Right ventricle myocardium inferior (tissue), 1 donor: ENCODE results near the gene CLMN. TPM values are rescaled to one million over a fixed set of nuclear protein-coding genes. Genes with fewer than 3 reads are reported as not detected.

Experiments
- ATAC-seq: fragments of 200-7000 bp; cut with Tn5 transposase; one replicate; pipeline ENCODE4 v1.9.1; 2020; ENCODE audit warnings: mild to moderate bottlenecking, moderate library complexity
- DNase-seq: peaks from one replicate; pipeline ENCODE4 v3.0.0; 2021; ENCODE audit errors: missing footprints
- intact Hi-C: fragments of 100-400 bp; cut with DNase I; formaldehyde crosslinking; loops from one replicate; pipeline ENCODE4 v1.11.0; 2022
- total RNA-seq: library from RNA; stranded (reverse); fragmentation: NEBNext Ultra II Directional; extraction: Animal tissue kit (Norgen Biotek cat#: 25700); gene quantifications from one replicate; pipeline ENCODE4 v1.2.1, GENCODE V29; 2021
- donor health status: DM: no; HTN: yes; CAD: no; lungs with severe emphysema.

Gene CLMN
- total RNA-seq, 1 donor from 2014 or later = 7.6 TPM

GRCh38 chr14:95346266-95346665 is 26.6 kb upstream of the CLMN start:
- intact Hi-C loops = no loop called here
- DNase-seq = no peak
- no peak for ATAC-seq

GRCh38 chr14:95345032-95345431 is 25.3 kb upstream of the CLMN start:
- intact Hi-C loops = no loop called here
- no peak for ATAC-seq
- DNase-seq = no peak

GRCh38 chr14:95344536-95344935 is 24.8 kb upstream of the CLMN start:
- DNase-seq (no peak), ATAC-seq (no peak)
- intact Hi-C loops = no loop called here

GRCh38 chr14:95341564-95341963 is 21.9 kb upstream of the CLMN start:
- peak; percentile 75 for ATAC-seq
- no peak for DNase-seq
- intact Hi-C loops = no loop called here

GRCh38 chr14:95341115-95341514 is 21.4 kb upstream of the CLMN start:
- no peak for DNase-seq
- ATAC-seq = no peak
- intact Hi-C loops = no loop called here

- peak; percentile 30 for ATAC-seq
- intact Hi-C loops = no loop called here
- no peak for DNase-seq
These were observed 20.5 kb upstream of the CLMN start for GRCh38 chr14:95340201-95340697.

GRCh38 chr14:95339301-95339865 is 19.7 kb upstream of the CLMN start:
- no peak for DNase-seq
- intact Hi-C loops = no loop called here
- no peak for ATAC-seq

GRCh38 chr14:95338436-95338835 is 18.7 kb upstream of the CLMN start:
- ATAC-seq (no peak), DNase-seq (no peak)
- intact Hi-C loops = no loop called here

GRCh38 chr14:95337041-95337595 is 17.4 kb upstream of the CLMN start:
- intact Hi-C loops = no loop called here
- ATAC-seq = no peak
- DNase-seq = no peak

- no peak for ATAC-seq
- DNase-seq = no peak
- intact Hi-C loops = no loop called here
These were observed 16.6 kb upstream of the CLMN start for GRCh38 chr14:95336192-95336760.

- no peak for ATAC-seq
- intact Hi-C loops = no loop called here
- DNase-seq = no peak
These were observed 15.4 kb upstream of the CLMN start for GRCh38 chr14:95335071-95335470.

- DNase-seq = no peak
- intact Hi-C loops = no loop called here
- ATAC-seq = no peak
These were observed 14.3 kb upstream of the CLMN start for GRCh38 chr14:95334044-95334443.

GRCh38 chr14:95332641-95333040 is 12.9 kb upstream of the CLMN start:
- no peak for DNase-seq
- no peak for ATAC-seq
- intact Hi-C loops = no loop called here

- ATAC-seq (no peak), DNase-seq (no peak)
- intact Hi-C loops = no loop called here
These were observed 12.2 kb upstream of the CLMN start for GRCh38 chr14:95331708-95332408.

GRCh38 chr14:95330591-95331370 is 11.1 kb upstream of the CLMN start:
- DNase-seq (no peak), ATAC-seq (no peak)
- intact Hi-C loops = no loop called here

- intact Hi-C loops = no loop called here
- no peak for DNase-seq
- no peak for ATAC-seq
These were observed 10.2 kb upstream of the CLMN start for GRCh38 chr14:95329941-95330340.

- DNase-seq (no peak), ATAC-seq (no peak)
- intact Hi-C loops = no loop called here
These were observed 9.2 kb upstream of the CLMN start for GRCh38 chr14:95328729-95329503.

GRCh38 chr14:95327558-95328374 is 8.1 kb upstream of the CLMN start:
- DNase-seq = no peak
- intact Hi-C loops = no loop called here
- no peak for ATAC-seq
